ENCODE results near the gene EPM2AIP1. TPM values are rescaled to one million over a fixed set of nuclear protein-coding genes. Genes with fewer than 3 reads are reported as not detected.
A peak's percentile ranks its signal among the peaks of the same experiment; 100 is the strongest.

Gene EPM2AIP1
- total and polyA plus RNA-seq, 4 experiments from 2014 or later, result 9.1 to 47.0 (median 28.2) TPM

DNA sequence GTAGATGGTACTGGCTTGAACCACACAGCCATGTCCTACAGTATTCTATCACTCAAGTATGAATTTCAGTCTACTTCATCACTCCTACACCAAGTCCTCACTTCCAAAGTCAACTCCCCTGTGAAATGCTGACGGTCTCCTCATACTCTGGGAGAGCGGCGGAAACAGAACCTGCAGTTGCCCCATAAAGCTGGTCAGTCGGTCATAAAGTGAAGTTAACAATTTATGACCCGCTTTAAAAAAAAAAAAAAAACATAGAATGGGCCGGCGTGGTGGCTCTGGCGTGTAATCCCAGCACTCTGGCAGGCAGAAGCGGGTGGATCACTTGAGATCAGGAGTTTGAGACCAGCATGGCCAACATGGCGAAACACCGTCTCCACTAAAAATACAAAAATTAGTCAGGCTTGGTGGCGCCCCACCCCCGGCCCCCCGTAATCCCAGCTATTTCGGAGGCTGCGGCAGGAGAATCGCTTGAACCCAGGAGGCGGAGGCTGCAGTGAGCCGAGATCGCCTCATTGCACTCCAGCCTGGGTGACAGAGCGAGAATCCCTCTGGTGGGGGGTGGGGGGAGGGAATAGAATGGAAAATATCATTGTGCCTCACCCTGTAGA lies 50.2 kb downstream of the EPM2AIP1 start:
- no peaks in the 10 kb centered on the region for H3K9me3 ChIP-seq (ENCODE audit: control insufficient read depth in 1 of 2, low read length in 2 of 2)
- no peak for DNase-seq
- H3K4me1 ChIP-seq (ENCODE audit: insufficient read depth, low read length), result peaks cover 13% of the 10 kb centered on the region
- Mint-ChIP-seq H3K36me3 (peaks cover 5 to 10% of the 10 kb centered on the region in 2 donors), H3K4me1 (peaks cover 9 to 45% (median 26%) of the 10 kb centered on the region in 4 donors), H3K4me3 (peak overlapping the region in 4 of 8 donors; percentile 2 to 25 (median 18)), H3K9me3 (peaks cover 0 to 10% (median 4%) of the 10 kb centered on the region in 8 donors), H3K27me3 (no peaks in the 10 kb centered on the region), H3K27ac (peak overlapping the region in 3 of 7 donors; percentile 15 to 46 (median 46))
- POLR2A ChIA-PET (ENCODE audit: partially characterized antibody), result interaction anchor here (0.6 to 4.1 kb wide), 3 partner anchors 47 to 66 kb away, joined by 3 to 74 read pairs (median 29); partner anchors contain the start of genes EPM2AIP1 and MLH1
- H3K27ac ChIP-seq (ENCODE audit: low read depth, low read length), result no peak overlapping the region
- no peak overlapping the region for H3K4me3 ChIP-seq (ENCODE audit: low read length in 2 of 2)
- H3K36me3 ChIP-seq (ENCODE audit: insufficient read depth, low read length), result no peaks in the 10 kb centered on the region
- H3K27me3 ChIP-seq (ENCODE audit: insufficient read depth, low read length), result no peaks in the 10 kb centered on the region
- intact Hi-C loops (cut with micrococcal nuclease), result no loop called here
- CTCF ChIA-PET (ENCODE audit: partially characterized antibody), result interaction anchor here (0.9 to 1.5 kb wide), 4 partner anchors 20 to 50 kb away, joined by 3 to 4 read pairs (median 4); partner anchors contain the start of genes EPM2AIP1 and MLH1

DNA sequence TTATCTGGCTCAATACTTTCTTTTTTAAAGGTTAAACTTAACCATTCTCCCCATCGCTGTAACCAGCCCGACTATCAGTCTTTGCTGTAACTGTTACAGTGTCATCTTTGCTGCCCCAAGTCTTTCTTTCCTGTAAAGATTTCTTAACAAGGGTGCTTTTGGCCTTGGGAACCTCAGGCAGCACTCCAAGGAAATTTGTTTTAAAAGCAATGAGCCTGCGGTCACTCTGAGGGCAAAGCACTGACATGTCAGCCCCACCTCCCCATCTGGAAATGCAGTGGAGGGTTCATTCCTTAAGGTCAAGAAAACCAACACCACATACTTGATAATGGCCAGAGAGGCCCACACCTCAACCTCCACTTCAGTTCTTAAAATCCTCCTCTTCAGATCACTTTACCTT lies 51.3 kb downstream of the EPM2AIP1 start:
- CTCF ChIA-PET (ENCODE audit: partially characterized antibody), result interaction anchor here (0.7 to 2.6 kb wide), 4 partner anchors 17 to 35 kb away, joined by 3 to 16 read pairs (median 4); no protein-coding TSS in a partner anchor
- H3K4me3 ChIP-seq (ENCODE audit: low read length in 2 of 2), result no peak overlapping the region
- H3K27ac Mint-ChIP-seq, result peak overlapping the region in 3 of 7 donors; percentile 1 to 46 (median 18)
- H3K9me3 ChIP-seq (ENCODE audit: control insufficient read depth in 1 of 2, low read length in 2 of 2), result no peaks in the 10 kb centered on the region
- H3K9me3 Mint-ChIP-seq, result peaks cover 0 to under 1% (median 0%) of the 10 kb centered on the region in 8 donors
- DNase-seq, result no peak
- no peaks in the 10 kb centered on the region for H3K27me3 ChIP-seq (ENCODE audit: insufficient read depth, low read length)
- H3K4me3 Mint-ChIP-seq, result no peak overlapping the region
- H3K4me1 ChIP-seq (ENCODE audit: insufficient read depth, low read length), result peaks cover 13% of the 10 kb centered on the region
- intact Hi-C loops (cut with micrococcal nuclease), result no loop called here
- no peaks in the 10 kb centered on the region for H3K27me3 Mint-ChIP-seq
- peaks cover 10 to 46% (median 26%) of the 10 kb centered on the region in 4 donors for H3K4me1 Mint-ChIP-seq
- POLR2A ChIA-PET (ENCODE audit: partially characterized antibody), result interaction anchor here (0.6 kb wide), 1 partner anchor 34 kb away, joined by 3 read pairs; no protein-coding TSS in a partner anchor
- H3K36me3 ChIP-seq (ENCODE audit: insufficient read depth, low read length), result no peaks in the 10 kb centered on the region
- no peak overlapping the region for H3K27ac ChIP-seq (ENCODE audit: low read depth, low read length)
- peaks cover under 1 to 7% of the 10 kb centered on the region in 2 donors for H3K36me3 Mint-ChIP-seq

DNA sequence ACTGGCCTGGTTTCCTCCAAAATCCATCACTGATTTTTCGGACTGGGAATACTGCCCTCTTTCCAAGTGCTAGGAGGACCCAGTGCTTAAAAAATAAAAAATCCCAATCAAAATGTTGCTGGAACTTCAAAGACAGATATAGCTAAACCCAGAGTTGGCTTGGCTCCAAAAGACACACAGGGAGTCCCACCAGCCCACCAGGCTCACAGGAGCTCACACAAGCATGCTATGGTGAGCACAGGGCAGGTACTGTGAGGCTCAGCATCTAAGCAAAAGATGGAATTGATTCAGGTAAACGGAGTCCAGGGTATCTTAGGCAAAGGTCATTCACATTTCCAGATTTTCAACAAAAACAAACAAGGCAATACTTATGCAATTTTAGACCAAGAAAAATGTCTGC lies 51.8 kb downstream of the EPM2AIP1 start:
- Histone ChIP-seq H3K9me3 (ENCODE audit: control insufficient read depth in 1 of 2, low read length in 2 of 2) (no peaks in the 10 kb centered on the region), H3K27ac (ENCODE audit: low read depth, low read length) (no peak overlapping the region), H3K4me1 (ENCODE audit: insufficient read depth, low read length) (peaks cover 13% of the 10 kb centered on the region), H3K4me3 (ENCODE audit: low read length in 2 of 2) (no peak overlapping the region), H3K27me3 (ENCODE audit: insufficient read depth, low read length) (no peaks in the 10 kb centered on the region), H3K36me3 (ENCODE audit: insufficient read depth, low read length) (no peaks in the 10 kb centered on the region)
- H3K27ac Mint-ChIP-seq, result no peak overlapping the region
- no peaks in the 10 kb centered on the region for H3K27me3 Mint-ChIP-seq
- DNase-seq, result no peak
- peaks cover 0 to 7% of the 10 kb centered on the region in 2 donors for H3K36me3 Mint-ChIP-seq
- peaks cover 10 to 46% (median 26%) of the 10 kb centered on the region in 4 donors for H3K4me1 Mint-ChIP-seq
- ChIA-PET CTCF (ENCODE audit: partially characterized antibody) (interaction anchor here (1.4 to 2.6 kb wide), 3 partner anchors 17 to 34 kb away, joined by 4 to 16 read pairs (median 8); no protein-coding TSS in a partner anchor), POLR2A (ENCODE audit: partially characterized antibody) (no interaction called here)
- no peak overlapping the region for H3K4me3 Mint-ChIP-seq
- H3K9me3 Mint-ChIP-seq, result no peaks in the 10 kb centered on the region
- intact Hi-C loops (cut with micrococcal nuclease), result no loop called here

DNA sequence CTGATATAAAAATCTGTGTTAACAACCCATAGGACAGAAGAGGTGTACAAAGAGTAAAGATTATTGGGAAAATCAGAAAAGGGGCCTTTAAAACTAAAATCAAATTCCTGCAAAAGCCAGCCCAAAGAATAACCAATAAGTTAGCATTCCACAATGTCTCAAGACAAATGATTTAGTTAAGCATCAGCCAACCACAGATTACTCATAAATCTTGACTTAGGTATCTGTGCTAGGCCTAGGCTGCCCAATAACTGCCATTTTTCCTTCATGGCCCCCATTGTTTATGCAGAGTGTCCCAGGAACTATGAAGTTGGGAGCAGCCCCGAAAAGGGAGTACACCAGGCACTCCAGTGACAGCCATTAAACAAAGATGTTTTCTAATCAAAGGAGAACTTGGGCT lies 55.4 kb downstream of the EPM2AIP1 start:
- no peaks in the 10 kb centered on the region for H3K36me3 ChIP-seq (ENCODE audit: insufficient read depth, low read length)
- intact Hi-C loops (cut with micrococcal nuclease), result no loop called here
- Mint-ChIP-seq H3K36me3 (peaks cover 0 to 1% of the 10 kb centered on the region in 2 donors), H3K4me3 (no peak overlapping the region), H3K27ac (peak overlapping the region in 1 of 7 donors; percentile 60), H3K4me1 (peaks cover 4 to 25% (median 16%) of the 10 kb centered on the region in 4 donors), H3K27me3 (no peaks in the 10 kb centered on the region), H3K9me3 (no peaks in the 10 kb centered on the region)
- no peaks in the 10 kb centered on the region for H3K4me1 ChIP-seq (ENCODE audit: insufficient read depth, low read length)
- DNase-seq, result no peak
- H3K27me3 ChIP-seq (ENCODE audit: insufficient read depth, low read length), result no peaks in the 10 kb centered on the region
- ChIA-PET POLR2A (ENCODE audit: partially characterized antibody) (no interaction called here), CTCF (ENCODE audit: partially characterized antibody) (interaction anchor here (1.4 kb wide), 1 partner anchor 14 kb away, joined by 3 read pairs; no protein-coding TSS in a partner anchor)
- no peak overlapping the region for H3K27ac ChIP-seq (ENCODE audit: low read depth, low read length)
- no peak overlapping the region for H3K4me3 ChIP-seq (ENCODE audit: low read length in 2 of 2)
- no peaks in the 10 kb centered on the region for H3K9me3 ChIP-seq (ENCODE audit: control insufficient read depth in 1 of 2, low read length in 2 of 2)

Other genes starting within 250 kb of the EPM2AIP1 start
- not detected for gene DCLK3, start 228.6 kb downstream of the EPM2AIP1 start, total RNA-seq
- gene DCLK3, start 228.6 kb downstream of the EPM2AIP1 start, polyA plus RNA-seq, result not detected
- 100 to 1,000 TPM; 151 to 155 TPM for gene TRANK1, start 48.1 kb downstream of the EPM2AIP1 start, total RNA-seq
- gene TRANK1, start 48.1 kb downstream of the EPM2AIP1 start, polyA plus RNA-seq, result 10 to 100 TPM in 1 of 2 donors, 1 to 10 TPM in 1; 9.6 to 43.9 TPM
- 10 to 100 TPM; 30.3 to 33.8 TPM for gene MLH1, start 387 bp upstream of the EPM2AIP1 start, total RNA-seq
- gene MLH1, start 387 bp upstream of the EPM2AIP1 start, polyA plus RNA-seq, result 10 to 100 TPM; 15.6 to 18.9 TPM
- gene LRRFIP2, start 181.5 kb upstream of the EPM2AIP1 start, total RNA-seq, result 10 to 100 TPM; 27.3 to 29.6 TPM
- 10 to 100 TPM in 1 of 2 donors, 1 to 10 TPM in 1; 8.2 to 16.7 TPM for gene LRRFIP2, start 181.5 kb upstream of the EPM2AIP1 start, polyA plus RNA-seq